ENCODE data around the gene MCF2L2.

- TF ChIP-seq REST (IDR thresholded peaks at IDR 0.05; ENCODE audit: insufficient read depth in 1 of 2, low read depth in 2 of 2, low read length in 2 of 2) (no peak), POLR2AphosphoS5 (IDR thresholded peaks at IDR 0.05; ENCODE audit: low read depth, low read length) (no peak), SIN3A (IDR thresholded peaks at IDR 0.05; ENCODE audit: borderline replicate concordance, insufficient read depth, low read length) (no peak)
These were observed 151.2 kb downstream of the MCF2L2 start for GRCh38 chr3:183277260-183277659.

All from PFSK-1 (cell line).